ENCODE results near the gene OR52I2. TPM values are rescaled to one million over a fixed set of nuclear protein-coding genes. Genes with fewer than 3 reads are reported as not detected.

The OR52I2 gene
- total RNA-seq, 1 experiment from 2014 or later: not detected

- ChIA-PET POLR2A (ENCODE audit: low non-redundant PET) (no interaction called here), CTCF (no interaction called here)
- no TSS peak for BruUV-seq (replicated peaks)
- Histone ChIP-seq H3K27me3 (replicated peaks; ENCODE audit: insufficient read depth, low read depth, low read length, poor library complexity) (peaks cover 4% of the 10 kb centered on the region), H3K4me3 (ENCODE audit: low read depth, low read length, poor library complexity, severe bottlenecking) (no peak overlapping the region), H3K27ac (ENCODE audit: low read depth, low read length, poor library complexity, severe bottlenecking) (no peak overlapping the region), H3K4me1 (ENCODE audit: insufficient read depth, low read length, poor library complexity, severe bottlenecking) (no peaks in the 10 kb centered on the region), H3K36me3 (ENCODE audit: insufficient read depth, low read length, poor library complexity, severe bottlenecking) (no peaks in the 10 kb centered on the region), H3K9me3 (ENCODE audit: low read depth, low read length, poor library complexity, severe bottlenecking) (no peaks in the 10 kb centered on the region)
- no peak for TF ChIP-seq CTCF (conservative IDR thresholded peaks at IDR 0.05; ENCODE audit: low read depth, low read length)
- no peak for TF ChIP-seq EZH2 (IDR thresholded peaks at IDR 0.05; ENCODE audit: borderline replicate concordance, low read depth, low read length, poor library complexity, severe bottlenecking)
- no peak for DNase-seq (ENCODE audit: low spot score)
- intact Hi-C loops (cut with micrococcal nuclease; ENCODE audit: unreplicated experiment): no loop called here
Observed at GRCh38 chr11:4543561-4543960, 38.0 kb upstream of the OR52I2 start.

GRCh38 chr11:4544891-4545290 is 36.7 kb upstream of the OR52I2 start, which contains the start of gene OR52M1:
Gene OR52M1 (plus strand): TSS chr11:4545191. CDS start chr11:4545191, 0 bp downstream.
- no peak for DNase-seq (ENCODE audit: low spot score)
- BruUV-seq (replicated peaks): no TSS peak
- Histone ChIP-seq H3K36me3 (ENCODE audit: insufficient read depth, low read length, poor library complexity, severe bottlenecking) (no peaks in the 10 kb centered on the region), H3K4me1 (ENCODE audit: insufficient read depth, low read length, poor library complexity, severe bottlenecking) (no peaks in the 10 kb centered on the region), H3K27me3 (replicated peaks; ENCODE audit: insufficient read depth, low read depth, low read length, poor library complexity) (peaks cover 4% of the 10 kb centered on the region), H3K4me3 (ENCODE audit: low read depth, low read length, poor library complexity, severe bottlenecking) (no peak within 1 kb of the TSS), H3K27ac (ENCODE audit: low read depth, low read length, poor library complexity, severe bottlenecking) (no peak within 1 kb of the TSS), H3K9me3 (ENCODE audit: low read depth, low read length, poor library complexity, severe bottlenecking) (no peaks in the 10 kb centered on the region)
- TF ChIP-seq CTCF (conservative IDR thresholded peaks at IDR 0.05; ENCODE audit: low read depth, low read length): no peak
- TF ChIP-seq EZH2 (IDR thresholded peaks at IDR 0.05; ENCODE audit: borderline replicate concordance, low read depth, low read length, poor library complexity, severe bottlenecking): no peak
- POLR2A ChIA-PET (ENCODE audit: low non-redundant PET): no interaction called here
- intact Hi-C loops (cut with micrococcal nuclease; ENCODE audit: unreplicated experiment): no loop called here
- CTCF ChIA-PET: no interaction called here

- Histone ChIP-seq H3K27me3 (replicated peaks; ENCODE audit: insufficient read depth, low read depth, low read length, poor library complexity) (peaks cover 4% of the 10 kb centered on the region), H3K4me3 (ENCODE audit: low read depth, low read length, poor library complexity, severe bottlenecking) (no peak overlapping the region), H3K4me1 (ENCODE audit: insufficient read depth, low read length, poor library complexity, severe bottlenecking) (no peaks in the 10 kb centered on the region), H3K27ac (ENCODE audit: low read depth, low read length, poor library complexity, severe bottlenecking) (no peak overlapping the region), H3K36me3 (ENCODE audit: insufficient read depth, low read length, poor library complexity, severe bottlenecking) (no peaks in the 10 kb centered on the region), H3K9me3 (ENCODE audit: low read depth, low read length, poor library complexity, severe bottlenecking) (no peaks in the 10 kb centered on the region)
- TF ChIP-seq EZH2 (IDR thresholded peaks at IDR 0.05; ENCODE audit: borderline replicate concordance, low read depth, low read length, poor library complexity, severe bottlenecking): no peak
- TF ChIP-seq CTCF (conservative IDR thresholded peaks at IDR 0.05; ENCODE audit: low read depth, low read length): no peak
- ChIA-PET POLR2A (ENCODE audit: low non-redundant PET) (no interaction called here), CTCF (no interaction called here)
- intact Hi-C loops (cut with micrococcal nuclease; ENCODE audit: unreplicated experiment): no loop called here
- no peak for DNase-seq (ENCODE audit: low spot score)
- no TSS peak for BruUV-seq (replicated peaks)
Observed at GRCh38 chr11:4546878-4547277, 34.7 kb upstream of the OR52I2 start.

Measured in A673 (cell line).